HG03354 (cell line): ENCODE data around the gene SEC16A.

Experiments used
- ATAC-seq: cut with Tn5 transposase; IDR thresholded peaks from one replicate; pipeline ENCODE4 v1.9.1; 2021; ENCODE audit warnings: mild to moderate bottlenecking; ENCODE audit not compliant: unreplicated experiment, poor library complexity, severe bottlenecking

The SEC16A gene

DNA sequence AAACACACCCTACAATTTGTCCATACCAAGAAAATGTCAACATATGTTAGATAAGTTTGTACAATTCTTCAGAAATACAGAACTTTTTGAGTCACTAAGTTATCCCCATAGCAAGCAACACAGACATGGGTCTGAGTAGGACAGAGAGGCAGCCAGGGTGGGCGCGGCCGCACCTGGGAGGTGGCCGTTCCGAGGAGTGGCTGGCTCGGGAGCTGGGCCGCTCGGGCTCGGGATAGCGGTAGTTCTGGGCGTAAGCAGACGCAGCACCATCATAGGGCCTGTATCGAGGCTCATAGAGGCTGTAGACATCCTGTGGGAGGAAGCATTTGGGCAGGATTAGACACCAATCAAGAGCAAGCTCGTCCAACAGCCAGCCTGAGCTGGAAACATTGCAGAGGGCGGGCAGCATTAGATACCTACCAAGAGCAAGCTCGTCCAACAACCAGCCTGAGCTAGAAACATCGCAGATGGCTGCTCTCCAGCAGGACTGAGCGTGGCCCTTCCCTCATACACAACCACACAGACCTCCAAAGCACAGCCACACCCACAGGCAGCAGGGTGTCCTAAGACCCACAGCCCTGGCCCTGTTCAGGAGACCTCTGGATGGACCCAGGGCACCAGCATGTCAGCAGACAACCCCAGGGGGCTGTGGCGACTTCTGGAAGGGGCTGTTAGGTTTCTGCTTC lies 10.9 kb downstream of the SEC16A start:
- ATAC-seq = no peak

DNA sequence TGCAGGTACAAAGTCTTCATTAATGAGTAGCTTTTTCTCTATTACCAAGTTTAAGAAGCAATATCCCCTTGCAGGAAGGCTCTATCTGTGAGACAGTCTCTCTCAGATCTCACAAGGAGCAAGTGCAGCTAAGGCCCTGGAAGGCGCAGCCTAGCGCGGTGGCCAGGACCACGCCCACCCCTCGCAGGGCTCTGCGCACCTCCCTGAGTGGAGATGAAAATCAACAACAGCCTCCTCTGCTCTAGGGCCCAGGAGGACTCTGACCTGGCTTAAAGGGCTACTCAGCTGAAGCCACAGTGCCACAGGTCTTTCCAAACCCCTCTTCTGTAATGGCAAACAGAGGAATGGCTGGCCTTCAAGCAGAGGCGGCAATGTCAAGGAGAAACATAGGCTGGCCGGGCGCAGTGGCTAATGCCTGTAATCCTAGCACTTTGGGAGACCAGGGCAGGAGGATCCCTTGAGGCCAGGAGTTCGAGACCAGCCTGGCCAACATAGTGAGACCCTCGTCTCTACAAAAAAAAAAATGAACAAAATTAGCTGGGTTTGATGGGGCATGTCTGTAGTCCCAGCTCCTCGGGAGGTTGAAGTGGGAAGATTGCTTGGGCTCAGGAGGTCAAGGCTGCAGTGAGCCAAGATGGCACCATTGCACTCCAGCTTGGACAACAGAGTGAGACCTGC lies 11.9 kb downstream of the SEC16A start:
- no peak for ATAC-seq

DNA sequence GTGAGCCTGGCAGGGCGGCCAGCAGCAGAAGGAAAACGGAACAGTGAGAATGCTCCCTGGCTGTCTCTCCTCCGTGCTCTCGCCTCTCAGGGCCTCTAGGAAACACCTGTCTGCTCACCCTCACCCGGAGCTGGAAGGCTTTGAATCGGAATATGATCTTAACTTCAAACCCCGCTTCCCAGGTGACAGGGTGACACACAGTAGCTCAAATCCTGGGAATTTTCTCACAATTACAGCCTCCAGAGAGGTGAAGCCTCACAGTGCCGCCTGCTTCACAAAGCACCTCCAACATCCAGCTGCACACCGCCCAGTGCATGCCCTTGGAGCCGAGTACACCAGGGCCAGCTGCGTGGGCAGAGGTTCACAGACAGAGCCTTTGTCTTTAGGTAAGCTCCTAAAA lies 12.5 kb downstream of the SEC16A start:
- ATAC-seq = no peak

DNA sequence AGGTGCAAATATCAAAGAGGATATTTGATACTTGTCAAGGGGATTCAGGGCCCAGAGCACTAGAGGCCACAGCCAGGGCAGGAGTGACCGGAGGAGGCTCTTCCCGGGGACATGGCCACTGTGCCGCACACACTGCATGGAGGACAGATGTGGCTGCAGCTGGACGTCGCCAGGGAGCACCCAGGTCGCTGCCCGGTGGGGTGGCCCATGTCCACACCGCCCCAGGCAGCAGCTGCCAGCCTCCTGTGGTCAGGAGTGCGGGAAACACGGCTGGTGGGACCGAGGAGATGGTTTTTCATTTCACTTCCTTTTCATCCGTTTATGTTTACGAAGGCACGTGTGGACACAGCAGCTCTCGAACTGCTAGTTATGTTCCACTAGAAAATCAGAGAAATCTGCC lies 15.1 kb downstream of the SEC16A start:
- ATAC-seq = no peak

DNA sequence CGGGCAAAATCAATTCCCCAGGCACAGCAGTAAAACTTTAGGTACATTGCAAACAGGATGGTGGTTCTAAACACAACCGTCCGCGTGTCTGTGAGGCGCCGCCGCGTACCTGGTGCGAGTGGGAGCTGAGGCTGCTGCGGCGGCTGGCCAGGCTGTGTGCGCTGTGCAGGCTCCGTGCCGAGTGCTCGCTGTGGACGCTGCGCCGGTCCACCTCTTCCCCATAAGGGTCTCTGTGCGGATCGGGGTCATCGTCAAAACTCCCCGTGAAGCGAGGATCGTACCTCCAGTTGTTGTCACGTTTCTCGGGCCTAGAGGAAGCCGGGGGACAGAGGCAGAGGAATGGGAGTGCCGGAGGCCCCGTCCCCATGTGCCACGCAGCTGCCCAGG lies 16.7 kb downstream of the SEC16A start:
- ATAC-seq = no peak

DNA sequence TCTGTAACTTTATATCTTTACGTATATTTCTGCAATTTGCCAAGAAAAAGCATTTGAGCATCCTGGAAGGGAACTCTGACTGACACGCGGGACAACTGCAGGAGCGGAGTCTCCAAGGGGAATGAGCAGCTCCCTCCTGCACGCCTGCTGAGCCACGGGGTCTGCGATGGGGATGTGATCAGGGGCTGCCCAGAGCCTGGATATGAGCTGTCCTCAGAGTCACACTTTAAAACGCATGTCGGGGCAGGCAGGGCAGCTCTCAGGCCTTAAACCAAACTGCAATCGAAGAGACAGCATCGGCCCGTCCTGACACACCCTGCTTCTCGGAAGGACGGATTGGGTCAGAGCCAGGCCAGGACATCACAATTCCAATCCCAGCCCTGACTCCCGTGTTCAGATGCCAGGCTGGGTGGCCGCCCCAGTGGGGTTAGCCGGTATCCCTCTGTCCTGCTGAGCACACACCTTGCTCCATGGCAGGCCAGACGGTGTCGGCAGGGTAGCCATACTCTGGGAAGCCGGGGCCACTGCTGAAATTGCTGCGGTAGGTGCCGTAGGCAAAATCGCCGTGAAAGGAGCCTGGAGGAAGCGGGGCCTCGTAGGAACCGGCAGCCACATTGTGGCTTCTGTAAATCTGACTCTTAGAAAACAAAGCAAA lies 17.2 kb downstream of the SEC16A start:
- no peak for ATAC-seq

DNA sequence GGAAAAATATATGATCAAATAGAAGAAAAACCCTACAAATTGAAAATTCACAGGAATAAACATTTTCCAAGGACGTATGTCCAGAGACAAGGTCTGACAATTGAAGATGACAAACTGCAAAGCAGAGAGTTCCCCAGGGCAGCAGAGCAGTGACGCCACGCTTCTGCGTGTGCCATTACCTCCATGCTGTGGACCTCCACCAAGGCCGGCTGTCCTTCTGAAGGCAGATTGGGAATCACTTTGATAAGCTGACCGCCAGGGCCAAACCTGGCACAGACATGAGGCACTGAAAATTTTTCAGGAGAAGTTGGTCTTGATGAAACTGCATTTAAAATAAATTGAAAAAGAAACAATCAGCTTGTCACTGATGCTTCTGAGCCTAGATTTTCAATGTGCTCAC lies 18.6 kb downstream of the SEC16A start:
- no peak for ATAC-seq

DNA sequence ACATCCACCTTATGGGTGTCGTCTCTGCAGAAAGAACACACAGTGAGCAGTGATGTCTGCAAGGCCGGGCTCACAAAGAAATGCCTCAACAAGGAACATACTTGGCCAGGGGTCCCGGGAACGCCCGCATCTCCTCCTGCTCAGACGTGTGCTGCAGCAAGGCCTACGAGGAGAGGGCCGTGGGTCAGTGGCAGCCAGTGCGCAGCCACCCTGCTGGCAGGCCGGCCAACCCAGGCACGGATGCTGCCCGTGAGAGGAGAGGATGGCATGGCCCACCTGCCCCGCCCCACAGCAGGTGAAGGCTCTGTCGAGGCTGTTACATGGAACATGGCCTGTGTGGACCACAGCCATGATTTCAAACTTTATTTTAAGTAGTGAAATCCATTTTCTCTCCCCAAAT lies 19.3 kb downstream of the SEC16A start:
- ATAC-seq = no peak

DNA sequence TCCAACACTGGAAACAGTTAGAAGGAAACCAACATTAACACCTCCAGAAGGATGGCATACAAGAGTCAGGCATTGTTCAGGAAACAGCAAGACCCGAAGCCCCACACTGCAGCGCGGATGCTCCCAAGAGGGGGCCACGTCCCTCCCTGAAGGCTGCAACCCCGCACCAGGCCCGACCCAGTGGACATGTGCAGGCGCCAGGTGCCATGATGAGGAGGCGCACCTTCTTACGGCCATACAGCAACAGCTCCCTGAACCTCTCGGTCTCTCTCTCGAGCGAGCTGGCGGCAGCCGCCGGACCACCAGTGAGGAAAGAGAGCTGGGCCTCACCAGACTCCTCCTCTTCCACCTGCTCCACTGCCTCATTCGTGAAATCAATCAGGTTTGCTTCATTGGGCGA lies 20.2 kb downstream of the SEC16A start:
- ATAC-seq = no peak

DNA sequence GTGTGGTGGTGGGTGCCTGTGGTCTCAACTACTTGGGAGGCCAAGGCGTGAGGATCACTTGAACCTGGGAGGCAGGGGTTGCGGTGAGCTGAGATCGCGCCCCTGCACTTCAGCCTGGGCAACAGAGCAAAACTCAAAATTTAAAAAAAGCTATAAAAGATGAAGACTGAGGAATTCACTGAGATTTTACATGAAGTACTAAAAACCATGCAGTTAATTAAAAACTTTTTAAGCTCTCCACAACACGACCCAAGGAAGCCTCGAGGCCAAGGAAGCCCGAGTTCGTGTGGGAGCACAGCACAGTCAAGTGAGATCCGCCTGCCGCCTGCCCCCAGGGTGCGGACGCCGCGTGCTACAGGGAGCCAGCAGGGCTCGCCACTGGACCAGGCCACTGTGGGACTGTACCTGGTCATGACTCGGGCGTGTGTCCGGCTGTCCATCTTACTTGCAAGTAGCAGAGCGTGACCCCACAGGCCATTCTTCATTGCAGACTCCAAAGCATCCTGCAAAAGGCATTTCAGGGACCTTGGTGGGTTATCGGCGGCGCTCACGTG lies 22.0 kb downstream of the SEC16A start:
- ATAC-seq = no peak

DNA sequence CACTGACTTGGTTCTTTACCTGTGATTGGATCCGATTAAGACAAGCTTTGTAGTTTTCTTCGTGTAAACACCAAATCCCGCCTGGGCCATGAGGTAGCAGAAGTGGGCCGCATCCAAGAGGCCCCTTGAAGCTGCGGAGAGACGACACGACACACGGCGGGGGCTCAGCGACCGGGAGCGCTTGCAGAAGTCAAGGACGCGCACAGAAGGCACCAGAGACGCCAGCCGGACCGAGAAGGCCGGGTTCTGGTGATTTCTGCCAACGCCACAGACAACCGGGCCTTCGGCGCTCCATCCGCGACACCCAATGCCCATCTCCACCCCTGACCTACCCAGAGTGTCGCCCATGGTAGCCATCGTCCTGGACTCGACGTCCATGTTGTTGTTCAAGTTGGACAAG lies 23.4 kb downstream of the SEC16A start:
- ATAC-seq = no peak

DNA sequence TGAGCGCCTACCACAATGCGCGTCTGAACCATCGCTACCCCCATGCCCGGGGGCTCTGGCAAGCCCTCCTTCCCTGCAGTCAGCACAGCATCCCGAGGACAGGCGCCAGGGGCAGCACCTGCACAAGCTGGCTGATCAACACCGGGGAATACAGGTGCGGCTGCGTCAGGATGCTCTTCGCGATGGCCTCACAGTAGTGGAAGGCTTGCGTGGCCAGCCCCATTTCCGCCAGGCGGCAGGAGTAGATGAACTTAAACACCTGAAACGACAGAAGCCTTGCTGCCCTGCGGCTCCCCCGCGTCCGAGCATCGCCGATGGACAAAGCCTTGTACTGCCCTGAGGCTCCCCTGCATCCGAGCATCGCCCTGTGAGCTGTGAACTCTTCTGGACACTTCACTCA lies 25.5 kb downstream of the SEC16A start:
- no peak for ATAC-seq

DNA sequence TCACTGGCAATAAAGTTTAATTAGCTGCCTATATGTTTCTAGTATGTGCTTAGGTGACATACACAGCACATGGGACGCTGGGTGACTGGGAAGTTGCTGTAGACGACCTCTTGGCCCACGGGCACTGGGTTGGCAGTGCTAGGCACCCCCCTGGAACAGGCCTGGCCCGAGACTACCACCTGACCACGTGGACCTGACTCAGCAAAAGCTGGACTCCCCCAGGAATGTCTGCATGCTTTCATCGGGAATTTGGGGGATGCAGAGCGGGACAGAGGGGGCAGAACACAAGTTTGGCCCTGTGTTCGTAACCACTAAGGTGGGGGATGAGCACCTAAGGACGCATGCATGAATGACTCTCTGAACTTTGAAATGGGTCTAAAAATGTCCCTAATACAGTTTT lies 26.6 kb downstream of the SEC16A start:
- no peak for ATAC-seq

DNA sequence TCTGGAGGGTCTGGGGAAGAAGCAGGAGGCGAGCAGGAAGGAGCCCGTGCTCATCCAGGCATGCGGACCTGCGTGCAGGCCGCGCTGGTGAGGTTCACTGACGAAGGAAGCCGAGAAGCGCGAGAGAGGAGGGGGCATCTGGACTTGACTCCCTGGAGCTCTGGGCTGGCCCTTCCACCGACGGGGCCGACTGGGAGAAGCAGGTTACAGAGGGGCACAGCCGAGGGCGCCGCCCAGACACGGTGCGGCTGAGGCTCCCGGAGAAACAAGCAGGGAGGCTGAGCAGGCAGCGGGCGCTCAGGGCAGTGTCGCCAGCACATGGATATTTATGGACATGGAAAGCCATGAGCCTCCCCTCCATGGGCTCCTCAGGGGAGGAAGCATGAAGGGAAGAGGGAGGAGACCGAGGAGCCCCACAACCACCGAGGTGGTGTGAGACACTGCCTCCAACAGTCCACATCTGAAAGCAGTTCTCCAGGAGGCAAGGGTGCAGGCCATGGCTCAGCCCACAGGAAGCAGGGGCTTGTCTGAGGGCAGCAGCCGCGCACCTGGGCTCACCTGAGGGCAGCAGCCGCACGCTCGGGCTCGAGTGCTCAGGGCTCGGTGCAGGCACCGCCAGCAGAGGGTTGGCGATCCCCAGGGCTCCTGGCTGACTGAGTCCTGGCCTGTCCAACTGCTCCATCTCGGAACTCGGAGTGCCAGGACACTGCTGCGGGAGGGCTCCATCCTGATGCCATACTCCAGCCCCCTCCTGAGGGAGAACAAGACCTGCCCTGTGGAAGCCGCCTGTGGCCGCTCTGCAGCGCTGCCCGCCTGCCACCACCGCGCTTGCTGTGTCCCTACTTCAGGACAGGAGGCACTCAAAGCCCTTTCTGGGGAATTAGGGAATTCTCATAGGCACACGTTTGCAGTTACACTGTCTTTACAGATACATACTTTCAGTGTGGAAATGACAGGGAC lies 27.5 kb downstream of the SEC16A start:
- ATAC-seq = no peak

DNA sequence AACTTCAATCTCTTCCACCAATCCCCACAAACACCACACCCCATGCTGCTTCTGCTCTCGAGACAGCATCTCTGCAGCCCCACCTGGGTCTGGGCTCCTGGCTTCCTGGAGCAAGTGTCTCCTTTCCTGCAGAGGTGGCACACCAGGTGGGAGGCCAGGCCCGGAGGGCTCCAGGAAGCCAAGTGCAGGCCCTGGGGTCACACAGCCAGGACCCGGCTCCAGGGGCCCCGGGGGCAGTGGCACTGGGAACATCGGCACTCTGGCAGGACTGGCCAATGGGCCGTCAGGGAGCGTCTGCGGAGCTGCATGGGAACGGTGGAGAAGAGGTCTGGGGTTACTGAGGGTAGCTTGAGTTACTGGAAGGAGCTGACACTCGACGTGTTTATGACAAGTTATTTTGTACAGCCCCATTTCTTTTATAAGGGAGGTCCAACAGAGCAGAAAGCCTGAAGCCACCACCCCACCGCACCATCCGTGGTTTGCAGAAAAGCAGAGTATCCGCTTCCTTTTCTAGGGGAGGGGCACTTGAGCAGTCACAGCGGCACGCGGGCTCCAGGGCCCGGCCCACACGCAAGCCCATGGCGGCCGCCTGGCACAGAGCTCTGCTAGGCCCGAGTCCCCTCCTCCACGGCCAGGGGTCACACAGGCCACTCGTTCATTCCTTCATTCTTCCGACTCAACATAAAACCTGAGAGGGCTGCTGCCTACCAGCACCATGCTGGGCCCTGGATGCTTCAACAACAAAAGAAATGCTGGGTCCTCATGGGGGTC lies 28.6 kb downstream of the SEC16A start:
- no peak for ATAC-seq

DNA sequence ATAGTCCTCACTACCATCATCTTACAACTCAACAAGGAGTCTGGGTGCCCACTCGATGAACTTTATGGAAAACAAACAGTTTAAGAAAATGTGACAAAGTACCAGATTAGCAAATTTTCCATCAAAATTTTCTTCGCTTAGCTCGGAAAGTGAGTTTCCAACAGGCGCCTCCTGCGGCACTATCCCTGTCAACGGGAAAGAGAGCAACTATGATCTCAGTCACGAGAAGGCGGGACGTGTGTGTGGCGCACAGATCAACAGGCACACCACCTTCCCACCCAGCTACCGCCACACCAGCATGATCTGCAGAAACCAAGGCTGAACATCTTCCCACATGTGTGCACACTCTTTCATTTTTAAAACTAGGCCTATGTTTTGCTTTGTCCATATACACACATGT lies 29.5 kb downstream of the SEC16A start:
- ATAC-seq = no peak

DNA sequence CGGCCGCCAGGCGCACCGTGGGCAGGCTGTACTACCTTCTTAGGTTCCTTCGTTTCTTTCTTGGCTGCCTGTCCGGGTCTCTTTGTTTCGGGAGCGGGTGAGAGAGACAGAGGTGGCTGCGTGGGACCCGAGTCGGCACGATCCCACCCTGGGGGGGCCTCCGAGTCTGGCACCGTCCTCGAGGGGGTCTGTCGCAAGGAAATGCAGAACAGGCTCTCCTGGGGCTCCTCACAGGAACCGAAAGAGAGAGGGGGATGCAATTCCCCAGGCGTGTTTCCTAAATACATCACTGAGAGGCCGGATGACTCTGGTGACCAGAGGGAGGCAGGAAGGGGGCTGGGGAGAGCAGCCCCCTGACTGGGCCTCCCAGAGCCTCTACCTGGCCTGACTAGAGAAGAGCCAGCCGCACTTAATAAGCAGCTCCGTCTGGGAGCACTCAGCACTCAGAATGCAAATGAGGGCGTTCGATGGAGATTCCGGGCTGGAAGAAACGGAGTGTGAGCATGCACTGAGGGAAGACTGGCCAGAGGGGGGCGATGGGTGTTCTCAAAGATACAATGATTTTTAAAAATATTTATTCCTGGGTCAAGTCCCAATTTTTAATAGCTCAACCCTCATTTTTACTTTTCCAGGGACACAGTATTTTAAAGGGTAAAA lies 31.5 kb downstream of the SEC16A start:
- no peak for ATAC-seq

DNA sequence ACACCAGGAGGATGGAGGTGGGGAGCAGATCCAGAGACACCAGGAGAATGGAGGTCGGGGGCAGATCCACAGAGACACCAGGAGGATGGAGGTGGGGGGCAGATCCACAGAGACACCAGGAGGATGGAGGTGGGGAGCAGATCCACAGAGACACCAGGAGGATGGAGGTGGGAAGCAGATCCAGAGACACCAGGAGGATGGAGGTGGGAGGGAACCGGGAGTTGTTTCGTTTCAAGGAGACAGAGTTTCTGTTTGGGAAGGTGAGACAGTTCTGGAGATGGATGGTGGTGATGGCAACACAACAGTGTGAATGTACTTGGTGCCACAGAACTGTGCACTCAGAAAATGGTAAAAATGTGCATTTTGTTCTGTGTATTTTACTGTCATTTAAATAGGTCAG lies 34.2 kb downstream of the SEC16A start:
- no peak for ATAC-seq
